Neural progenitor cell (in vitro differentiated cells): ENCODE data around the gene TASP1. TPM values are rescaled to one million over a fixed set of nuclear protein-coding genes. Genes with fewer than 3 reads are reported as not detected.
"Not testable (repeated sequence)": the region's sequence is repeated elsewhere in the genome, so short reads cannot be mapped to it uniquely, and the experiment has no call there.

Source experiments
- DNase-seq: peaks from one replicate; pipeline ENCODE4 v3.0.0-alpha.2; 2016; ENCODE audit warnings: low spot score
- H2AFZ ChIP-seq: fragments of 200-600 bp; sonication (generic); replicated peaks from 2 replicates; pipeline ENCODE4 v1.6.1; 2016; ENCODE audit warnings: antibody characterized with exemption
- H3F3A ChIP-seq: fragments of 200-600 bp; sonication (generic); 2 replicates; pipeline ENCODE4 v1.6.1; 2016; ENCODE audit warnings: antibody characterized with exemption, low read depth
- H3K27ac ChIP-seq: fragments of 200-600 bp; sonication (generic); 2 replicates; pipeline ENCODE4 v1.5.1; 2016; ENCODE audit warnings: mild to moderate bottlenecking
- H3K27me3 ChIP-seq: fragments of 200-600 bp; sonication (generic); 2 replicates; pipeline ENCODE4 v1.6.1; 2016; ENCODE audit warnings: mild to moderate bottlenecking, moderate library complexity
- H3K36me3 ChIP-seq: fragments of 200-600 bp; sonication (generic); 2 replicates; pipeline ENCODE4 v1.5.1; 2016
- H3K4me1 ChIP-seq: fragments of 200-600 bp; sonication (generic); 2 replicates; pipeline ENCODE4 v1.6.1; 2016; ENCODE audit warnings: mixed run types
- H3K4me2 ChIP-seq: fragments of 200-600 bp; sonication (generic); 2 replicates; pipeline ENCODE4 v1.6.1; 2016
- H3K4me3 ChIP-seq: fragments of 200-600 bp; sonication (generic); 2 replicates; pipeline ENCODE4 v1.5.1; 2016
- H3K79me2 ChIP-seq: fragments of 200-600 bp; sonication (generic); 2 replicates; pipeline ENCODE4 v1.6.1; 2016; ENCODE audit warnings: low read depth
- H3K9ac ChIP-seq: fragments of 200-600 bp; sonication (generic); 2 replicates; pipeline ENCODE4 v1.6.1; 2016
- H3K9me3 ChIP-seq: fragments of 200-600 bp; sonication (generic); 2 replicates; pipeline ENCODE4 v1.5.1; 2016; ENCODE audit warnings: low read depth
- H4K20me1 ChIP-seq: fragments of 200-600 bp; sonication (generic); 2 replicates; pipeline ENCODE4 v1.6.1; 2016; ENCODE audit warnings: low read depth
- H3K27ac Mint-ChIP-seq: 3 replicates; pipeline ENCODE4 v1.8.0; 2021; ENCODE audit warnings: mixed read lengths
- H3K27me3 Mint-ChIP-seq: 2 replicates; pipeline ENCODE4 v1.8.0; 2022; ENCODE audit warnings: low read depth, mild to moderate bottlenecking, inconsistent platforms, moderate library complexity, mixed read lengths; ENCODE audit not compliant: insufficient read depth
- H3K36me3 Mint-ChIP-seq: 3 replicates; pipeline ENCODE4 v1.8.0; 2021; ENCODE audit warnings: mixed read lengths
- H3K4me1 Mint-ChIP-seq: 3 replicates; pipeline ENCODE4 v1.8.0; 2021; ENCODE audit warnings: mixed read lengths
- H3K4me3 Mint-ChIP-seq: 3 replicates; pipeline ENCODE4 v1.8.0; 2021; ENCODE audit warnings: mild to moderate bottlenecking, moderate library complexity, mixed read lengths
- H3K9me3 Mint-ChIP-seq: 3 replicates; pipeline ENCODE4 v1.8.0; 2020; ENCODE audit warnings: mixed read lengths
- CTCF ChIP-seq: fragments of 200-600 bp; sonication (generic); IDR thresholded peaks from 2 replicates; pipeline ENCODE4 v1.5.1; 2017; ENCODE audit warnings: antibody characterized with exemption, mild to moderate bottlenecking
- EZH2 ChIP-seq: fragments of 200-600 bp; sonication (generic); IDR thresholded peaks from 2 replicates; pipeline ENCODE4 v1.6.1; 2017; ENCODE audit warnings: antibody characterized with exemption, mild to moderate bottlenecking, moderate library complexity
- EZH2phosphoT487 ChIP-seq: fragments of 200-600 bp; sonication (generic); IDR thresholded peaks from 2 replicates; pipeline ENCODE4 v1.6.1; 2017; ENCODE audit warnings: antibody characterized with exemption
- total RNA-seq: library from RNA; depleted of rRNA; stranded (reverse); fragments of >200 nt; gene quantifications from 2 replicates; pipeline ENCODE4 v1.2.3, GENCODE V29; 2015; ENCODE audit warnings: low replicate concordance

TASP1 gene
- total RNA-seq, 1 donor from 2014 or later, result 9.6 TPM

GRCh38 chr20:13384132-13384531, 254.6 kb downstream of the TASP1 start:
- Histone ChIP-seq H3K27ac (no peak overlapping the region), H4K20me1 (no peaks in the 10 kb centered on the region), H3K4me3 (no peak overlapping the region), H3K36me3 (no peaks in the 10 kb centered on the region), H2AFZ (no peak overlapping the region), H3K9me3 (peaks cover 3% of the 10 kb centered on the region), H3K27me3 (no peaks in the 10 kb centered on the region), H3K4me1 (no peaks in the 10 kb centered on the region), H3F3A (no peaks in the 10 kb centered on the region), H3K79me2 (no peaks in the 10 kb centered on the region), H3K9ac (no peak overlapping the region), H3K4me2 (no peak overlapping the region)
- no peak for TF ChIP-seq EZH2
- TF ChIP-seq CTCF, result no peak
- no peak for TF ChIP-seq EZH2phosphoT487
- peaks cover 19% of the 10 kb centered on the region for H3K36me3 Mint-ChIP-seq
- H3K27me3 Mint-ChIP-seq, result peaks cover 4% of the 10 kb centered on the region
- H3K27ac Mint-ChIP-seq, result no peak overlapping the region
- no peak overlapping the region for H3K4me3 Mint-ChIP-seq
- no peak for DNase-seq
- peaks cover 3% of the 10 kb centered on the region for H3K4me1 Mint-ChIP-seq
- H3K9me3 Mint-ChIP-seq, result peaks cover 13% of the 10 kb centered on the region

GRCh38 chr20:13382786-13383185, 255.9 kb downstream of the TASP1 start:
- H3K27ac Mint-ChIP-seq, result no peak overlapping the region
- no peak overlapping the region for H3K4me3 Mint-ChIP-seq
- peaks cover 16% of the 10 kb centered on the region for H3K36me3 Mint-ChIP-seq
- Histone ChIP-seq H3K4me1 (no peaks in the 10 kb centered on the region), H3K4me3 (no peak overlapping the region), H3K79me2 (no peaks in the 10 kb centered on the region), H3K36me3 (no peaks in the 10 kb centered on the region), H3K27me3 (no peaks in the 10 kb centered on the region), H2AFZ (no peak overlapping the region), H3K9me3 (peaks cover 3% of the 10 kb centered on the region), H3K4me2 (no peak overlapping the region), H4K20me1 (no peaks in the 10 kb centered on the region), H3K9ac (no peak overlapping the region), H3F3A (no peaks in the 10 kb centered on the region), H3K27ac (no peak overlapping the region)
- TF ChIP-seq CTCF, result no peak
- TF ChIP-seq EZH2, result no peak
- no peak for TF ChIP-seq EZH2phosphoT487
- peaks cover 3% of the 10 kb centered on the region for H3K4me1 Mint-ChIP-seq
- H3K27me3 Mint-ChIP-seq, result peaks cover 4% of the 10 kb centered on the region
- DNase-seq, result no peak
- H3K9me3 Mint-ChIP-seq, result peaks cover 23% of the 10 kb centered on the region

- Mint-ChIP-seq H3K9me3 (peaks cover 35% of the 10 kb centered on the region), H3K36me3 (peaks cover 13% of the 10 kb centered on the region)
- not testable (repeated sequence) for H3K4me1 ChIP-seq, H3F3A ChIP-seq, H4K20me1 ChIP-seq, H3K79me2 ChIP-seq, H3K9me3 ChIP-seq, H3K27me3 Mint-ChIP-seq, H3K4me3 Mint-ChIP-seq, H3K27ac ChIP-seq, H3K4me3 ChIP-seq, DNase-seq, H3K4me1 Mint-ChIP-seq, H3K27me3 ChIP-seq, H3K9ac ChIP-seq, H3K27ac Mint-ChIP-seq, H2AFZ ChIP-seq, H3K4me2 ChIP-seq, H3K36me3 ChIP-seq
Measured at GRCh38 chr20:13380497-13381229, 258.1 kb downstream of the TASP1 start.

- no peak for DNase-seq
- TF ChIP-seq EZH2phosphoT487, result no peak
- TF ChIP-seq CTCF, result no peak
- no peak for TF ChIP-seq EZH2
- Histone ChIP-seq H3K36me3 (no peaks in the 10 kb centered on the region), H3K9ac (no peak overlapping the region), H3K9me3 (peaks cover 3% of the 10 kb centered on the region), H3K4me2 (no peak overlapping the region), H3K27ac (no peak overlapping the region), H3F3A (no peaks in the 10 kb centered on the region), H2AFZ (no peak overlapping the region), H4K20me1 (no peaks in the 10 kb centered on the region), H3K4me1 (peaks cover 11% of the 10 kb centered on the region), H3K79me2 (no peaks in the 10 kb centered on the region), H3K27me3 (no peaks in the 10 kb centered on the region), H3K4me3 (no peak overlapping the region)
- H3K9me3 Mint-ChIP-seq, result peaks cover 30% of the 10 kb centered on the region
- no peak overlapping the region for H3K4me3 Mint-ChIP-seq
- no peaks in the 10 kb centered on the region for H3K36me3 Mint-ChIP-seq
- H3K27ac Mint-ChIP-seq, result no peak overlapping the region
- H3K27me3 Mint-ChIP-seq, result no peaks in the 10 kb centered on the region
- H3K4me1 Mint-ChIP-seq, result no peaks in the 10 kb centered on the region
Measured at GRCh38 chr20:13373400-13373799, 265.3 kb downstream of the TASP1 start.
